ENCODE measurements around the gene YEATS2.

DNA sequence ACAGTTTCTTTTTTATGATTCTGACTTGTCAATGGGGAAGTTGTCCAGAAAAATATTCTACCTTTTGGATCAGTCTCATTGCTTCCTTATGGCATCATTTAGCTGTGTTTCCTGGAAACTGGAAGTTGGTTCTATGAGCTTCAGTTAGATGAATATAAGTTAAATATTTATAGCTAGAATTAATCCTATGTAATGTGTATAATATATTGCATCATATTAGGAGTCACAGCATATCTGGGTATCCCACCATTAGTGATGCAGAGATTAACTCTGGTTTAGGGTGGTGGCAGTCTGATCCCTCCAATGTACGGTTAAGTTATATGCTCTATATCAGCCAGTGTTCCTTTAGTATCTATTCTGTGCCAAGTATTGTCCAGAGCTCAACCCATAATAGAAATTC, 42.9 kb upstream of the YEATS2 start:
- TF ChIP-seq, protein P1, sequence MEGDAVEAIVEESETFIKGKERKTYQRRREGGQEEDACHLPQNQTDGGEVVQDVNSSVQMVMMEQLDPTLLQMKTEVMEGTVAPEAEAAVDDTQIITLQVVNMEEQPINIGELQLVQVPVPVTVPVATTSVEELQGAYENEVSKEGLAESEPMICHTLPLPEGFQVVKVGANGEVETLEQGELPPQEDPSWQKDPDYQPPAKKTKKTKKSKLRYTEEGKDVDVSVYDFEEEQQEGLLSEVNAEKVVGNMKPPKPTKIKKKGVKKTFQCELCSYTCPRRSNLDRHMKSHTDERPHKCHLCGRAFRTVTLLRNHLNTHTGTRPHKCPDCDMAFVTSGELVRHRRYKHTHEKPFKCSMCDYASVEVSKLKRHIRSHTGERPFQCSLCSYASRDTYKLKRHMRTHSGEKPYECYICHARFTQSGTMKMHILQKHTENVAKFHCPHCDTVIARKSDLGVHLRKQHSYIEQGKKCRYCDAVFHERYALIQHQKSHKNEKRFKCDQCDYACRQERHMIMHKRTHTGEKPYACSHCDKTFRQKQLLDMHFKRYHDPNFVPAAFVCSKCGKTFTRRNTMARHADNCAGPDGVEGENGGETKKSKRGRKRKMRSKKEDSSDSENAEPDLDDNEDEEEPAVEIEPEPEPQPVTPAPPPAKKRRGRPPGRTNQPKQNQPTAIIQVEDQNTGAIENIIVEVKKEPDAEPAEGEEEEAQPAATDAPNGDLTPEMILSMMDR (IDR thresholded peaks at IDR 0.05): no peak
- no peak for TF ChIP-seq POLR2A (IDR thresholded peaks at IDR 0.05)
